HG02642 (cell line): ENCODE measurements around the gene SCN10A.

Experiments used
- ATAC-seq: cut with Tn5 transposase; IDR thresholded peaks from one replicate; pipeline ENCODE4 v1.9.1; 2021; ENCODE audit warnings: mild to moderate bottlenecking; ENCODE audit not compliant: unreplicated experiment, poor library complexity

SCN10A gene

DNA sequence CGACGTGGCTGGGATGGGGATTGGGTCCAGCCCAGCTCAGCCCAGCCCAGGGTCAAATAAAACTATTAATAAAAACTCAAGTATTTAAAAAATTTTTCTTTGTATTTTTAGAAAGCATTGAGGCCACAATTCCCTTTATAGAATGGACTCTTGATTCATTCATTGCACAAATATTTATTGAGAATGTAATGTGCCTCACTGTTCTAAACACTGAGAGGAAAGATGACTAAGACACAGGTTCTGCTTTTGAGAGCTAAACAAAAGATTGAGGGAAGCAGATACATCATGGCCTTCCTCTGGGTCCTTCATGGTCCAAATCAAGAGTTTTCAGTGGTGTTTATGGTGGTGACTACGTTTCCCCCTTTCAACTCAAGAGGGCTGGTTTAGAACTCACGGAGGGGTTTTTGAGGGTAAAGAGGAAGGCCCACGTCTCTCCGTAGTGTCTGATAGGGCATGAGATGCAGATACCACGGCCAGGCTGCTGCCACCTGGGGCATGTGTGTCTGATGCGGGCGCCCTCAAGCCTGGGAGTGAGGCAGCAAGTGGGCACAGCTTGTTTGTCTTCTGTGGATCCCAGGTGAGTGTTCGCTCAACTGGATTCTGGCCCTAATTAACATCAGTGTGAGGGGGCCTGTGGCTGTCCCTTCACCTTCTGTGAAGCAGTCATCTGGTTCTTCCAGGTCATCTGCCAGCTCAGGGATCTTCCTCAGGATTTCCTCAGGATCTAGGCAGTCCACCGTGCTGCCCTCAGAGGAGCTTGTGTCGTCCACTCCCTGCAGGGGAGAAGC lies 93.0 kb downstream of the SCN10A start:
- ATAC-seq: no peak

DNA sequence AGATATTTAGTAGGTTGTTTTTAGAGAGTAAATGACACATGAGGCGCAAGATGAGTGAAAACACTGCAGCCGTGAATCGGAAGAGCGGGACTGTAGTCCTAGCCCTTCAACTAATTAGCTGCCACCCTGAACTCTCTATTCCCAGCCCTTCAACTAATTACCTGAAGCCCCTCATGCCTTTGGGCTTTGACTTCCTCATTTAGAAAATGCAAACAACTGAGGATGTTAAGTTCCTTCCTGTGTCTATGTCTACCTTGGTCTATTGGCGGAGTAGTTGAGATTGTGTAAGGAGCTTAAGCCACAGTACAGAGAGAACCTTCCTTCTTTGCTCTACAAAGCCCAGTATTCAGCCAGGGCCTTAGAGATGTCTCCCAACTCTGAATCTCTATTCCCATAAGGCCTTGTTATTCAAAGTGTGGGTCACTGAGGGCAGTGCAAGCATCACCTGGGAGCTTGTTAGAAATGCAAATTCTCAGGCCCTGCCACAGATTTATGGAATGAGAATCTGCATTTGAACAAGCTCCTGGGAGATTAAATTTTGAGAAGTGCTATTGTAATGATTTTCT lies 94.7 kb downstream of the SCN10A start:
- ATAC-seq: no peak

DNA sequence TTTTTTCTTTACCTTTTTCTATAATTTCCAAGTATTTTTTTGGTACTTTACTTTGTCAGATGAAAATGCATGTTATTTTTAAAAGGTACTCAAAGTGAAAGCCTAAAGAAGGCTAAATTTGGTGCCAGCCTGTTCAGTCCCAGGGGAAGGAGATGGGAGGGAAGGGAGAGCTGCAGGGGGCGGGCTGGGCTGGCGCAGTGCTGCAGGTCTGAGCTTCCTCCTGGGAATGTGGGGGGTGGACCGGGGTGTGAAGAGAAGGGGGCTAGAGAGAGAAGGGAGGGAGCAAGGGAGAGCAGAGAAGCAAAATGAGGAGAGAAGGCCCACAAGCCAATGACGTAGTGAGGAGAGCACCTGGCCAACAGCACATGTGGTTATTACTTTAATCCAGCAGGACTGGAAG lies 95.6 kb downstream of the SCN10A start:
- ATAC-seq: no peak

DNA sequence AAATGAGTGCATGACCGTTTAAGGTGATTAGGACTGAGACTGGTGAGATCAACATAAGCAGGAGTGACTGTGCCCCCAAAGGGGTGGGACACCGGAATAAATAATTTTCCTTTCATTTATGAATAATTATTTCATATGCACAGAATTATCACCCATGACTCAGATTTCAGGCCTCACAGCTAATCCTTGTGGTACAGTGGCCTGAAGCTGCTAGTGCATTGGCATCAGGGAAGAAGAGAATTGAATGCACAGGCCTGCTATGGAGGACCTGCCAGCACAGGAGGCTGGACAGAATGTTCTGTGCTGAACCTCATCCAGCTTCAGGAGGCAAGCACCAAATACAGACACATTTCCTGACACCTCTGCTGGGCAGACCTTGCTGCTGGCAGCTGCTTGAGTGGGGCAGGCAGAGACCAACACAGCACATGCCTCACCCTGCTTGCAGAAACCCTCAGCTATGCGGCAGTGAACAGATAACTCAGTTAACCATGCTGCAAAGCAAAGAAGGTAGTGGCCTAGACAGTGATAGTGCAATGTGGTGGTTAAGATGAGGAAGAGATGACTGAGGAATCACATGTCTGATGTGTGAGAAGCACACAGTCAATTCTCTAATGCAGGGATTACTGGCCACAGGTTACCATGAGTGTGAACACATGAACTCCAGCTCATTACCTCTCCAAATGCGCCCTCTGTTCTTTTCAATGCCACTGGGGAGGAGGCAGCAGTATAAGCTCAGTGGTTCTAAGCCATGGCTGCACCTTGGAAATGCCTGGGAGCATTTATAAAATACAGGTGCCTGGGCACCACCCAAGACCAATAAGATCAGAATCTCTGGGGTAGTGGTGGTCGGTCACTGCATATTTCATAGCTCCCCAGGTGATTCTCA lies 98.4 kb downstream of the SCN10A start:
- no peak for ATAC-seq

DNA sequence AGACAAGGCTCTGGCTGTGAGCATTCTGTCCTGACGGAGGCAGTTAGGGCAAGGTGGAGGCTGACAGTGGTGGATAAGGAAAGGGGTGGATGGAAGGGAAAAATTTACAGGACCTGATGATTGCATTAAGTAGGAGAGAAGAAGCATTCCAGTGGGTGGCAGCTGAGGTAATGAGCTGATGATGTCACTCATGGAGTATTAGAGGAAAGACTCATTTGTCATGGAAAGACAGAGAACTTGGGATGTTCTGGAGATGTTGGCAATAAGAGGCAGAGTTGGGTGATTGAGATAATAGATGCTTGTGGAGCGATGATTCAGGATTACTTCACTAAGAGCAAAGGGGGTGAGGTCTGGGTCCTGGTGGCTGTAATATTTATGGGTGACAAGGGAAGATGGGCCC lies 102.9 kb downstream of the SCN10A start:
- ATAC-seq: no peak

DNA sequence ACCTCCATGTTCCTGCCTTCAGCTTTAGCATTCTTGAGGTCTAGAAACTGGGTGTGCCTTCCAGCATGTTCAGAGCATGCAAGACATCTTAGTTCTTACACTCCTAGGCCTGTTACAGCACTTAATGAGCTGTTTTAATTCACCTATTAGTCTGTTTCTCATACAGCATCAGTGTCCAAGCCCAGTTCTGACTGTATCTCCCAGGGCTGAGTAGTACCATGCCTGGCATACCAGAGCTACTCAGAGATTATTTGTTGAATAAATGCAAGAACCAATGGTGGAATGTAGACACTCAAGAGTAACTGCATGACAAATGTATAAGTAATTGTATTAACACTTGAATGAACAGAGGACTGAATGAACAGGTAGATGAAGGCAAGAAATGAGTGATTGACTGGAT lies 104.7 kb downstream of the SCN10A start:
- no peak for ATAC-seq

DNA sequence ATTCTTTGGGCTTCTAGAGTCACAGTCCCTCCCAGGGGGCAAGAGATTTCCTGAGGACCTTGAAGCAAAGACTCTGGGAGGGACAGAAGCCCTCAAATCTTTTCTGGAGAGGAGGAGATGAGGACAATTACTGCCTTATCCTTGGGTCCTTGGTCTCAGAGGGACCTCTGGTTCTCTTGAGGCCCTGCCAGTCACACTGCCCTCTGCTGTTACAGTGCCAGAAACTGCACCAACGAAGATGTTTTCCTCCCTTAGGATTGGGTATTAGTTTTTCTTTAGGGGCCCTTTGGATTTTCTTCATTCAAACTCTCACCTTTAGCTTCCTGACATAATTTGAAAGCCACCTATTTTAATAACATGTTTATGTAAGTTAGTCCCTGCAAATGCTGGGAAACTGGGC lies 108.3 kb downstream of the SCN10A start:
- no peak for ATAC-seq

DNA sequence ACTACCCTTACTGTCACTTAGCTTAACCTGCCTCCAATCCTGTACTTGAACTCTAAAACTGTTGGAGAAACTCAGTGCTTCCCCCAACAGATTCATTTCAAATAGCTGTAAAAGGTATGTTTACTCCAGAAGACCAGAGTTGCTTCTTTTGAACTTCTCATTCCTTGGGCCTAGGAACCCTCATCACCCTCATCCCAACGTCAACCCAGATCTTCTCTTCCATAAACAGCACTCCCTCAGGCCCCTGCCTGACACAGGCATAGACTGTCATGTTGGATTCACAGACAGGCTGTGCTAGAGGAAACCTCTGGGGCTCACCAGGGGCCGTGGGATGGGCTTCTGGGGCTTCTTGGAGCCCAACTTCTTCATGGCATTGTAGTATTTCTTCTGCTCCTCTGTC lies 109.1 kb downstream of the SCN10A start:
- no peak for ATAC-seq

DNA sequence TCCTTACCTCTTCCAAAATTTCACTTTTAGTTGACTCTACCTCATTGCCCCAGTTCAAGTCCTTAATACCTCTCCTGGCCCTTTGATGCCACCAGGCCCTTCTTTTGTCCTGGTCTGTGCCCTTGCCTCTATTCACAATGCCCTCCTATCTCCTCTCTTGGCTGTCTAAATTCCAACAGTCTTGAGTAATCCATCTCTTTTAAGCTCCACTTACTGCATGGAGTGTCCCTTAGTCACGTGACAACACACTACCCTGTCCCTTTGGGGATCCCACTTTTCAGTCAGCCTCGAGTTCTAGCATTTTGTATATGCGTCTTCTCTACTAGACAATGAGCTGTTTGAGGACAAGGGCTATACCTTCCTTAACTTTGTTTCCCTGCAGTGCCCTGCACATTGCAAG lies 113.8 kb downstream of the SCN10A start:
- no peak for ATAC-seq

DNA sequence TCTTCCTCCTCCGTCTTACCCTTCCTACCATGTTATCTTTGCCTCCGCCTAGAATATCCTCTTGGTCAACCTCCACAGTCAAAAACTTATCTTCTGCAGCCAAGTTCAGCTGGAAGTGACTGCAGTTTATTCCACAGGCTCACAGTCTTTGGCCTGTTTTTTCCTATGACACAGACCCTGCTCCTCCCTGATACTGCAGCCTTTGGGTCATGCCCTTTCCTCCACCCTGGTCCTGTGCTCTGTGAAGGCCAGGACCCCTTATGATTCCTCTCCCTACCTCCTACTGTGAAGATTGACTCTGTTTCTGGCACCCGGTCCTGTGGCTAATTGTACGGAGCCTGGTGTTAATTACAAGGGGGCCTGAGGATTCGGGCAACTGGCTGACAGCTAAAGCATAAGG lies 117.3 kb downstream of the SCN10A start:
- no peak for ATAC-seq

DNA sequence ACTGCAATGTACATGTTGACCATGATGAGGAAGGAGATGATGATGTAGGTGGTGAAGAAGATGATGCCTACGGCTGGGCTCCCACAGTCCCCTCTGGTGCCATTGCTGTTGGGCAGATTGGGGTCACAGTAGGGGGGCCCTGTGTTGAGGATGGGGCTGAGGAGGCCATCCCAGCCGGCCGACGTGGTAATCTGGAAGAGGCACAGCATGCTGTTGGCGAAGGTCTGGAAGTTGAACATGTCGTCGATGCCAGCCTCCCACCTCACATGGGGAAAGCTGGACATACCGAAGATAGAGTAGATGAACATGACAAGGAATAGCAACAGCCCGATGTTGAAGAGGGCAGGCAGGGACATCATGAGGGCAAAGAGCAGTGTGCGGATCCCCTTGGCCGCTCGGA lies 118.0 kb downstream of the SCN10A start:
- ATAC-seq: no peak

DNA sequence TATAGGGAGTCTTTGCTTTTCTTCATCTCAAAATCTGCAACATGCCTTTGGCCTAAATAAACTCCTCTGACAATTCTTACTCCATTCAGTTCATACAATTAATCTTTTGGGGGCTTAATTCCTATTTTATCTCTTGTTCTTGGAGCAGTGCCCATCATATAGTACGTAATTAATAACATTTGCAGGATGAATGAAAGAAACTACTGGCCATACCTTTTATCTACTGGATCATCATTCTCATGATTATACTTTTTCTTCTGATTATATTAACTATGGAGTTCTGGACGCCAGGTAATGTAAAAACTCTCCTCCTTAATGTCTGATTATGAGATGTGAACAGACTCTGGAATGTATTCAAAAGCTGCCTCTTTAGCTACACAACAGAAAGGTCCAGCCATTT lies 120.0 kb downstream of the SCN10A start:
- no peak for ATAC-seq

DNA sequence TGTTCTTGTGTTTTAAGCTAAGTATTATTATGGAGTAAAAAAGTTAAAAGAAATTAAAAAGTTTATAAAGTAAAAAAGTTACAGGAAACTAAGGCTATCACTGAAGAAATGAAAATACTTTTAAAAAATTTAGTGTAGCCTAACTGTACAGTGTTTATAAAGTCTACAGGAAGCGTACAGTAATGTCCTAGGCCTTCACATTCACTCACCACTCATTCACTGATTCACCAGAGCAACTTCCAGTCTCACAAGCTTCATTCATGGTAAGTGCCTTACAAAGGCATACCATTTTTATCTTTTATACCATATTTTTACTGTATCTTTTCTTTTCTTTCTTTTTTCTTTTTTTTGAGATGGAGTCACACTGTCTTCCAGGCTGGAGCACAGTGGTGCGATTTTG lies 125.8 kb downstream of the SCN10A start:
- no peak for ATAC-seq

DNA sequence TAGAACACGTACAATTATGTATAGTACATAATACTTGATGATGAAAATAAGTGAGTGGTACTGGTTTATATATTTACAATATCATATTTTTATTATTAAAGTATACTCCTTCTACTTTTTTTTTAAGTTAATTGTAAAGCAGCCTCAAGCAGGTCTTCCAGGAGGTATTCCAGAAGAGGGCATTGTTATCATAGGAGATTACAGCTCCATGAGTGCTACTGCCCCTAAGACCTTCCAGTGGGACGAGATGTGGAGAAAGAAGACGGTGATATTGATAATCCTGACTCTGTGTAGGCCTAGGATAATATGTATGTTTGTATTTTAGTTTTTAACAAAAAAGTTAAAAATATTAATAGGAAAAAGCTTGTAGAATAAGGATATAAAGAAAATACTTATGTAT lies 126.2 kb downstream of the SCN10A start:
- ATAC-seq: no peak

DNA sequence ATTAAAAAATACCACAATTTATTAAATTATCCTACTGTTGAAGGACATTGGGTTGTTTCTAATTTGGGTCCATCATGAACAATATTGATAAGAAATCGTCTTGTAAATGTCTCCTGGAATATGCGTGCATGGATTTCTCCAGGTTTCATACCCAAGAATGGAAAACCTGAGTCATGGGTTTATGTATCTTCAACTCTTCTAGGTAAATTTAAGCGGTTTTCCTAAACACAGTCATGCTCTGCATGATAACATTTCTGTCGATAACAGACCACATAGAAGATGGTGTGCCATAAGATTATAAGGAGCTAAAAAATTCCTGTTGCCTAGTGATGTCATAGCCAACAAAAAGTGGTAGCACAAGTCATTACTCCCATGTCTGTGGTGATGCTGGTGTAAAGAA lies 126.7 kb downstream of the SCN10A start:
- no peak for ATAC-seq

DNA sequence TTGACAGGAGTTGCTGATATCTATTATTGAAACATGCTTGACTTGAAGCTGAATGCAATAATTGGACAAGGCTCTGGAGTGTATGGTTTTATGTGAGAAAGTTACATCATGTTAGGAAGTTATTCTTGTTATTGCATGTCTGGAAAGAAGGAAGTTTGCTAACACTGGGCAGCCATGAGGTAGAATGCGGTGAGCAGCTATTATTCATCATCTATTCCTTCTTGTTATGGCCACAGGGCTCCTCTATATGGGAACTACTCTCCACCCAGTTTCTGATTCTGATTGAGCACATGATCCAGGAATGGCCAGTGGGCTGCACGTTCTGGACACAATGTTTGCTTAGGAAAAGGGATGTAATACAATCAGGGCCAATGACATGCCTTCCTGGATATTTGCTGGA lies 128.7 kb downstream of the SCN10A start:
- ATAC-seq: no peak

DNA sequence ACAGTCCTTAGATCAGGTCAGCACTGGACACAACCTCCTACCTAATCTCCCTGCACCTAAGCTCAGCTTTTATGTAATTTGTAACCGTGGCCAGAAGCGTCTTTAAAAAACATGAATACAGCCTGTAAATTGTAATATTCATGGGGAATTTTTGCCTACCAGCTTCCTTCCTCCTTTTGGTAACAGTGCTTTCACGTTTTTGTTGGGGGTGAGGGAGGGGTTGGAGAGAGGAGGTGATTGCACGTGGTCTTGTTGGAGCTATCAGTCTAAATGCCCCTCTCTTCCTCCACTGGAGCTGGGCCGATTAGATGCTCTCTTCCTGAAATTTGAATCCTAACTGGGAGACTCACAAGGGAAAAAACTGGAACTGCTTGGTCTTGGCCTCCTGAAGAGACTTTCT lies 131.5 kb downstream of the SCN10A start:
- no peak for ATAC-seq

DNA sequence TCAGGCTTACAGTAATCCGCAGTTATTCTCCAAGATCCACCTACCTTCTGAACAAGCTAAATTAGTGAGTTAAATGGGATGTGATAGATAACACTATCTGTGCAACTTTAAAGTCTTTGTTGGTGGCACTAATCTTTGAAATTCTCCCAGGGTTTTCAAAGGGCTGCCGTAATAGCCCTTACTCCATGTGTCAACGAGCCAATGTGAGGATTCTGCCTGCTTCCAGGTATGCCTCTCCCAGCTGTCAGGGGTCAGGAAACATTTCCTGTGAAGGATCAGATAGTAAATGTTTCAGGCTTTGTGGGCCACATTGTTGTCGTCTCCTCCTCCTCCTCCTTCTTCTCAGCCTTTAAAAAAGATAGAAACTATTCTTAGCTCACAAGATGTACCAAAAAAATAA lies 146.3 kb downstream of the SCN10A start:
- ATAC-seq: no peak

DNA sequence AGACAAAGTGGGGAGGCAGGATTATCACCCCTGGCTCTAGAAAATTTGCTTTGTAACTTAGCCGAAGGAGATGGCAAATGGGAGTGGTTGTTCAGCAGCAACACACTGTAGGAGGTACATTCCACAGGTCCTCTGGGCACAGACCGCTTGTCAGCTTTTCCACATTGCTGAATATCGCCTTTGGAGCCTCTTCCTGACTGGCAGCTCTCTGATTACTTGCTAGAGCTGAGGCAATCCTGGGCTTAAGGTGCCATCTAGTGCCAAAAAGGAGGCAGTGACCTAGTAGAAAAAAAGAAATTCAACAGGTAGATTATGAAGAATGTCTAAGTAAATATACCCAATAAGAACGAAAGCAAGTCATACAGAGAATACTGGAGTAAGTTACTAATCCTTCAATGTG lies 153.5 kb downstream of the SCN10A start:
- no peak for ATAC-seq

DNA sequence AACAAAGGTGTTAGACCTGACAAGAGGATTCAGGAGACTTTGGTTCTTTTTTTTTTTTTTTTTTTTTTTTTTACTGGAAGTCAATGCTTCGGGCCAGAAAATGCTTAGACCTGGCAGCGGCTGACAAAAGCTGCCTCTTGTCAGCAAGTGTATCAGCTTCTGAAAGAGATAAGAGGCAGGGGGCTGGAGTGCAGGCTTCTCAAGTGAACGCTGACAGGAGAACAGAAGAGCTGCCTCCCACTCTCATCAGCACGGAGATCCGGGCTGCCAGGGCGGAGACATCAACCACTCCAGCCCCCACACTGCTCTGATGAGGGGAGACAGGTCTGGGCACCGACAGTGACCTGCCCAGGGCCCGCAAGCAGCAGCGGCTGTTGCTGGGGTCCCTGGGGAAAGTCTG lies 157.2 kb downstream of the SCN10A start:
- no peak for ATAC-seq

DNA sequence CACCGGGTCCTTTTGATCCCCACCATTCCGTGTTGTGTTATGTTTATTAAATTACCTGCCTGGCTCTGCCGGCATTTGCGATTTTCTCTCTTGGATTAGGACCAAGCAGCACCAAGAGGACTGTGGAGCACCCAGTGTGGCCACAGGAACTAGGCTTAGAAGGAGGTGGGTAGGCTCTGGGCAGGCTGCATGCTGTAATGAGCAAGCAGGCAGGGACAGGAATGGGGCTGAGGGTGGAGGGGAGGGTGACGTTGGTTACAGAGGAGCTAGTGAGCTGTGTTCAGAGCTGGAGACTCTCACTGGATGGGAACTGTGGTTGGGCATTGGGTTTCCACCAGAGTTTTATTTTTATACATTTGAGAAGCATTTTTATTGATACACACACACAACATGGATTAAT lies 158.6 kb downstream of the SCN10A start:
- ATAC-seq: no peak
